HCT116 (cell line): ENCODE results near the gene EVX2. TPM values are rescaled to one million over a fixed set of nuclear protein-coding genes. Genes with fewer than 3 reads are reported as not detected.

ENCODE experiments used
- ATAC-seq: fragments of 200-7000 bp; cut with Tn5 transposase; 2 replicates; pipeline ENCODE4 v1.9.1; 2020; ENCODE audit warnings: mild to moderate bottlenecking, moderate library complexity
- BruUV-seq: library from RNA; stranded (reverse); fragments of 400-500 nt; replicated peaks from 2 replicates; lab custom pipeline; 2021; lab: Mats Ljungman, UMichigan
- CTCF ChIA-PET: fragments of 300-600 bp; sonication (Branson Sonifier 250); formaldehyde crosslinking; loops from one replicate; lab custom pipeline; 2021; ENCODE audit warnings: antibody characterized with exemption; lab: Charles Lee
- POLR2A ChIA-PET: fragments of 300-600, 350-600 bp; sonication (Branson Sonifier 250); formaldehyde crosslinking; loops from one replicate; lab custom pipeline; 2021; ENCODE audit warnings: antibody characterized with exemption; lab: Charles Lee
- RAD21 ChIA-PET, 2 experiments: fragments of 300-600 bp; sonication (Branson Sonifier 250); formaldehyde crosslinking; loops; one replicate each; lab custom pipeline; 2023; ENCODE audit warnings: low total read pairs in 2 of 2; ENCODE audit not compliant: uncharacterized antibody in 2 of 2, unreplicated experiment in 2 of 2, low non-redundant PET in 1 of 2; lab: Charles Lee
- DNase-seq: peaks from one replicate; pipeline ENCODE4 v3.0.0-alpha.2; 2010; ENCODE audit warnings: low read depth, low spot score
- H2AFZ ChIP-seq: fragments of 200-600 bp; shearing (Covaris generic), sonication (generic); 2 replicates; pipeline ENCODE4 v1.6.1; 2017; ENCODE audit warnings: low read depth, mixed run types, mixed read lengths, antibody characterized with exemption, low read length; ENCODE audit not compliant: poor library complexity, severe bottlenecking
- H3K27ac ChIP-seq: 2 replicates; pipeline ENCODE4 v1.5.1; 2012; ENCODE audit warnings: low read depth, low read length
- H3K27me3 ChIP-seq: fragments of 200-600 bp; sonication (generic); 2 replicates; pipeline ENCODE4 v1.6.1; 2016; ENCODE audit warnings: mixed run types, low read length, mixed read lengths; ENCODE audit not compliant: insufficient read depth
- H3K36me3 ChIP-seq, 2 experiments: fragments of 200-500 bp in 1 of 2; fragments of 200-600 bp in 1 of 2; sonication (Bioruptor generic) in 1 of 2; sonication (generic) in 1 of 2; 2 replicates each; pipeline versions ENCODE4 v1.5.1 to v1.6.1; 2014 to 2016; ENCODE audit warnings: low read length in 2 of 2, inconsistent platforms in 1 of 2, mixed read lengths in 1 of 2, mixed run types in 1 of 2; ENCODE audit not compliant: insufficient read depth in 2 of 2, control insufficient read depth in 1 of 2
- H3K4me1 ChIP-seq, 2 experiments: fragments of 200-600 bp in 1 of 2; sonication (generic) in 1 of 2; 2 replicates each; pipeline versions ENCODE4 v1.5.1 to v1.6.1; 2012 to 2017; ENCODE audit warnings: low read length in 2 of 2, inconsistent platforms in 1 of 2, mild to moderate bottlenecking in 1 of 2, mixed read lengths in 1 of 2, mixed run types in 1 of 2, moderate library complexity in 1 of 2; ENCODE audit not compliant: insufficient read depth in 2 of 2, control insufficient read depth in 1 of 2
- H3K4me2 ChIP-seq: fragments of 200-600 bp; sonication (generic); 2 replicates; pipeline ENCODE4 v1.6.1; 2017; ENCODE audit warnings: mixed run types, low read length, mixed read lengths
- H3K4me3 ChIP-seq, 2 experiments: fragments of 200-600 bp in 1 of 2; sonication (generic) in 1 of 2; replicated peaks in 1 of 2; 2 replicates each; pipeline ENCODE4 v1.5.1; 2011 to 2016; ENCODE audit warnings: low read length in 2 of 2, control low read depth in 1 of 2, low read depth in 1 of 2, mild to moderate bottlenecking in 1 of 2, mixed read lengths in 1 of 2, mixed run types in 1 of 2
- H3K79me2 ChIP-seq: fragments of 200-600 bp; sonication (generic); 2 replicates; pipeline ENCODE4 v1.6.1; 2017; ENCODE audit warnings: mild to moderate bottlenecking, mixed run types, low read length, moderate library complexity, mixed read lengths; ENCODE audit not compliant: insufficient read depth
- H3K9ac ChIP-seq: fragments of 200-600 bp; sonication (generic); 2 replicates; pipeline ENCODE4 v1.6.1; 2016; ENCODE audit warnings: low read length, mixed read lengths
- H3K9me2 ChIP-seq: fragments of 200-600 bp; sonication (generic), shearing (Covaris generic); 2 replicates; pipeline ENCODE4 v1.6.1; 2017; ENCODE audit warnings: mixed run types, mild to moderate bottlenecking, moderate library complexity; ENCODE audit not compliant: insufficient read depth
- H3K9me3 ChIP-seq, 2 experiments: fragments of 200-500 bp in 1 of 2; fragments of 200-600 bp in 1 of 2; sonication (Bioruptor generic) in 1 of 2; sonication (generic) in 1 of 2; 2 replicates each; pipeline ENCODE4 v1.6.1; 2014 to 2017; ENCODE audit warnings: low read length in 2 of 2, mixed read lengths in 2 of 2, inconsistent platforms in 1 of 2, low read depth in 1 of 2, mild to moderate bottlenecking in 1 of 2, mixed run types in 1 of 2, moderate library complexity in 1 of 2; ENCODE audit not compliant: control insufficient read depth in 1 of 2, insufficient read depth in 1 of 2
- H4K20me1 ChIP-seq: fragments of 200-600 bp; sonication (generic), shearing (Covaris generic); 2 replicates; pipeline ENCODE4 v1.6.1; 2017; ENCODE audit warnings: mixed run types, mild to moderate bottlenecking, moderate library complexity; ENCODE audit not compliant: insufficient read depth
- CBX3 ChIP-seq: IDR thresholded peaks from 2 replicates; pipeline ENCODE4 v1.6.1; 2012; ENCODE audit warnings: low read depth
- CEBPB ChIP-seq: IDR thresholded peaks from 2 replicates; pipeline ENCODE4 v1.6.1; 2012; ENCODE audit warnings: low read depth
- EGR1 ChIP-seq: IDR thresholded peaks from 2 replicates; pipeline ENCODE4 v1.6.1; 2012; ENCODE audit warnings: low read depth
- ELF1 ChIP-seq: IDR thresholded peaks from 2 replicates; pipeline ENCODE4 v1.6.1; 2012; ENCODE audit warnings: low read depth, borderline replicate concordance
- EZH2phosphoT487 ChIP-seq: fragments of 200-600 bp; IDR thresholded peaks from 2 replicates; pipeline ENCODE4 v1.6.1; 2018; ENCODE audit warnings: antibody characterized with exemption, borderline replicate concordance
- FOSL1 ChIP-seq: IDR thresholded peaks from 2 replicates; pipeline ENCODE4 v1.6.1; 2012; ENCODE audit warnings: low read depth
- MAX ChIP-seq: IDR thresholded peaks from 2 replicates; pipeline ENCODE4 v1.6.1; 2012
- POLR2A ChIP-seq: IDR thresholded peaks from 2 replicates; pipeline ENCODE4 v1.7.0; 2011; ENCODE audit warnings: borderline replicate concordance; ENCODE audit not compliant: insufficient read depth, insufficient read length; ENCODE audit errors: extremely low read depth
- POLR2AphosphoS5 ChIP-seq: IDR thresholded peaks from 2 replicates; pipeline ENCODE4 v1.6.1; 2011; ENCODE audit warnings: mild to moderate bottlenecking, low read depth, low read length, moderate library complexity
- RAD21 ChIP-seq: IDR thresholded peaks from 2 replicates; pipeline ENCODE4 v1.6.1; 2012; ENCODE audit warnings: low read depth, mild to moderate bottlenecking
- SP1 ChIP-seq: IDR thresholded peaks from 2 replicates; pipeline ENCODE4 v1.6.1; 2012; ENCODE audit warnings: low read depth
- SRF ChIP-seq: IDR thresholded peaks from 2 replicates; pipeline ENCODE4 v1.6.1; 2012; ENCODE audit warnings: low read depth
- TCF7L2 ChIP-seq: IDR thresholded peaks from 2 replicates; pipeline ENCODE4 v1.7.0; 2011; ENCODE audit warnings: borderline replicate concordance, inconsistent platforms; ENCODE audit not compliant: insufficient read depth, insufficient read length; ENCODE audit errors: extremely low read depth
- YY1 ChIP-seq: IDR thresholded peaks from 2 replicates; pipeline ENCODE4 v1.6.1; 2011; ENCODE audit warnings: low read length, low read depth, moderate library complexity, mild to moderate bottlenecking; ENCODE audit not compliant: insufficient replicate concordance; ENCODE audit errors: extremely low read depth
- ZNF274 ChIP-seq: fragments of 200-500 bp; sonication (Bioruptor generic); IDR thresholded peaks from 2 replicates; pipeline ENCODE4 v1.6.1; 2014; ENCODE audit warnings: mild to moderate bottlenecking, low read depth, low read length, inconsistent platforms
- intact Hi-C: fragments of 100-400 bp; cut with micrococcal nuclease; formaldehyde crosslinking; loops from 2 replicates; pipeline ENCODE4 v1.10.0; 2022
- total RNA-seq: library from RNA; stranded (reverse); gene quantifications from one replicate; pipeline ENCODE4 v1.2.1, GENCODE V29; 2021; ENCODE audit not compliant: unreplicated experiment
- TF ChIP-seq, protein P1 (sequence below): IDR thresholded peaks from 2 replicates; pipeline ENCODE4 v1.6.1; 2012; ENCODE audit warnings: low read depth

Gene EVX2
- total RNA-seq, 1 experiment from 2014 or later, result not detected

GRCh38 chr2:176066645-176067588, 16.8 kb downstream of the EVX2 start:
- Histone ChIP-seq H3K27ac (no peak overlapping the region), H3K9ac (no peak overlapping the region), H2AFZ (no peak overlapping the region), H3K27me3 (no peaks in the 10 kb centered on the region), H3K9me3 (no peaks in the 10 kb centered on the region), H3K79me2 (no peaks in the 10 kb centered on the region), H3K9me2 (no peaks in the 10 kb centered on the region), H4K20me1 (no peaks in the 10 kb centered on the region), H3K4me1 (no peaks in the 10 kb centered on the region), H3K4me2 (no peak overlapping the region), H3K4me3 (no peak overlapping the region), H3K36me3 (no peaks in the 10 kb centered on the region)
- no peak for ATAC-seq
- ChIA-PET CTCF (no interaction called here), RAD21 (no interaction called here), POLR2A (no interaction called here)
- no TSS peak for BruUV-seq
- DNase-seq, result no peak
- intact Hi-C loops, result no loop called here
- TF ChIP-seq ELF1 (no peak), YY1 (no peak), SRF (no peak), SP1 (no peak), MAX (no peak), FOSL1 (no peak), POLR2AphosphoS5 (no peak), CEBPB (no peak), POLR2A (no peak), TCF7L2 (no peak), ZNF274 (no peak), EGR1 (no peak), RAD21 (no peak), EZH2phosphoT487 (no peak), CBX3 (no peak)
- TF ChIP-seq, protein P1, sequence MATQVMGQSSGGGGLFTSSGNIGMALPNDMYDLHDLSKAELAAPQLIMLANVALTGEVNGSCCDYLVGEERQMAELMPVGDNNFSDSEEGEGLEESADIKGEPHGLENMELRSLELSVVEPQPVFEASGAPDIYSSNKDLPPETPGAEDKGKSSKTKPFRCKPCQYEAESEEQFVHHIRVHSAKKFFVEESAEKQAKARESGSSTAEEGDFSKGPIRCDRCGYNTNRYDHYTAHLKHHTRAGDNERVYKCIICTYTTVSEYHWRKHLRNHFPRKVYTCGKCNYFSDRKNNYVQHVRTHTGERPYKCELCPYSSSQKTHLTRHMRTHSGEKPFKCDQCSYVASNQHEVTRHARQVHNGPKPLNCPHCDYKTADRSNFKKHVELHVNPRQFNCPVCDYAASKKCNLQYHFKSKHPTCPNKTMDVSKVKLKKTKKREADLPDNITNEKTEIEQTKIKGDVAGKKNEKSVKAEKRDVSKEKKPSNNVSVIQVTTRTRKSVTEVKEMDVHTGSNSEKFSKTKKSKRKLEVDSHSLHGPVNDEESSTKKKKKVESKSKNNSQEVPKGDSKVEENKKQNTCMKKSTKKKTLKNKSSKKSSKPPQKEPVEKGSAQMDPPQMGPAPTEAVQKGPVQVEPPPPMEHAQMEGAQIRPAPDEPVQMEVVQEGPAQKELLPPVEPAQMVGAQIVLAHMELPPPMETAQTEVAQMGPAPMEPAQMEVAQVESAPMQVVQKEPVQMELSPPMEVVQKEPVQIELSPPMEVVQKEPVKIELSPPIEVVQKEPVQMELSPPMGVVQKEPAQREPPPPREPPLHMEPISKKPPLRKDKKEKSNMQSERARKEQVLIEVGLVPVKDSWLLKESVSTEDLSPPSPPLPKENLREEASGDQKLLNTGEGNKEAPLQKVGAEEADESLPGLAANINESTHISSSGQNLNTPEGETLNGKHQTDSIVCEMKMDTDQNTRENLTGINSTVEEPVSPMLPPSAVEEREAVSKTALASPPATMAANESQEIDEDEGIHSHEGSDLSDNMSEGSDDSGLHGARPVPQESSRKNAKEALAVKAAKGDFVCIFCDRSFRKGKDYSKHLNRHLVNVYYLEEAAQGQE, result no peak
